Activated CD8-positive, alpha-beta memory T cell treated with anti-CD3 and anti-CD28 coated beads, Interleukin-2, amount 50 U/mL, for 1 hour (primary cell): Measurements from ENCODE around the gene CCDC188.

Source experiments
- DNase-seq: peaks from one replicate; pipeline ENCODE4 v3.0.0-alpha.2; 2020; ENCODE audit errors: extremely low read depth

The CCDC188 gene

DNA sequence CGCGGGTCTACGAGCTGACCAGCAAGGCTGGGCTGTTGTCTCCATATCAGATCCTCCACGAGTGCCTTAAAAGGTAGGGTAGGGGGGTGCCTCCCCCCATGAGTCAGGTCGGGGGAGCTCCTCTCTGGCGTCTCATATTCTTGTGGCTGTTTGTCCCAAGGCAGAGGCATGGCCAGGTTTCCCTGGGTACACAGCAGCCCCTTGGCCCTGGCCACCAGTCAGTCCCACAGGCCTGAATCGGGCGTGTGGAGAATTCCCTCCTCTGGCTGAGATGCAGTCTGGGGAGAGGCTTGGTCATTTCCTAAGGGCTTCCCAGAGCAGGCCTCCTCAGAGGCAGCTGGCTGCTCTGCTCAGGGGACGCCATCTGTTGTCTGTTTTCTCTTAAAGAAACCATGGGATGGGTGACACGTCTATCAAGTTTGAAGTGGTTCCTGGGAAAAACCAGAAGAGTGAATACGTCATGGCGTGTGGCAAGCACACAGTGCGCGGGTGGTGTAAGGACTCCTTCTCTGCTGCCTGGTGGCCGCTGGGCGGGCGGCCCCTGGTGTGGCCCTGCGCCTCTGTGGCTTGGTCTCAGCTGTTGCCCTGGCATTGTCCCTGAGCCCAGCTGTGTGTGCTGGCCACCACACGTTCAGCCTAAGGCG is 44.5 kb downstream of the CCDC188 start:
- no peak for DNase-seq

DNA sequence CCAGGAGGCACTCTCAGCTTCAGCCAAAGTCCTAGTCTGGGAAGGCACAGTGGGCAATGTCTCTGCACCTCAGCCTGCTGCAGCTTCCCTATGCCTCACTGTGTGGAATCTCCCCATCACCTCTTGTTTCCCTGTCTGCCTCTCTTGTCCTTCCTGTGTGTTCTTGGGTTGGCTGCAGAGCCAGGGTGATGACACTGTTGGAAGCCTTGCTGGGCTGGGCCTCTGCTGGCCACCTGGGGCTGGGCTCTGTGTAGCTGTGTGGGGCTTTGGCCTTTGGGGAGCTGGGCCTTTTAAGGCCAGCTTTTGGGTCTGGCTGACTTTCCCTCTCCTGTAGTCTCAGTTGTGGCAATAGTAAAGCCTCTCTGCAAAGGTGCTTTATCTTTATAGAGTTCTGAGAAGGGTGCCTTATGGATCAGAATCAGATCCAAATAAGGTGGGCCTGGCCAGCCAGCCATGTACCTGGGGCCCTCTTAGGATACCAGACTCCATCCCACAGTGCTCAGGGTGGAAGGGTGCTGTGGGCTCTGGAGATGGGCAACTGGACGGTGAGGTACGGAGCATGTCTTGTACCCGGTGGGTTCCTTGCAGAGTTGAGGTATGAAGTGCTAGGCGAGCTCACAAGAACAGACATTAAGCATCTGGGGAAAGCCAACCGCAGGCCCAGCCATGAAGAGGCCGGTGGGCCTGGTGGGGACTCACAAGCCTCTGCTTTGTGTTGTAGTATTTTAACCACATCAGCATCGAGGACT is 45.2 kb downstream of the CCDC188 start:
- no peak for DNase-seq

- no peak for DNase-seq
These were observed 48.6 kb downstream of the CCDC188 start for GRCh38 chr22:20102203-20102780.

DNA sequence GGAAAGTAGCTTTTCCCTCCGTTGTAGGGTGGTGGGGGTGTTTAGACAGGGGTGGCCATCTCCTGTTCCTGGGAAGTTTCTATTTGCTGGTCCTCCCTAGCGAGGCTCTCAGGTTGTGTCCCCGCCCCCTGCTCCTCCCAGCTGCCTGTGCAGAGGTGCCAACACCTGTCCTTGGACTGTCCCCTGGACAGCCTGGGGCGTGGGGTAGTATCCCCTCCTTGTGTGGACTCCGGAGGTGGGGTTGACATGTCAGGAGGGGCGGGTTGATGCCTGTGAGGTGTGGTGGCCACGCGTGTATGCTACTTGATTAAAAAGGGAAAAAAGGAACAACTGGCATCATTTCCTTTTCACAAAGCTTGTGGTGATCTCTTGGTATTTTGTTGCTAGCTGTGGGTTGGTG is 49.2 kb downstream of the CCDC188 start:
- DNase-seq: no peak

DNA sequence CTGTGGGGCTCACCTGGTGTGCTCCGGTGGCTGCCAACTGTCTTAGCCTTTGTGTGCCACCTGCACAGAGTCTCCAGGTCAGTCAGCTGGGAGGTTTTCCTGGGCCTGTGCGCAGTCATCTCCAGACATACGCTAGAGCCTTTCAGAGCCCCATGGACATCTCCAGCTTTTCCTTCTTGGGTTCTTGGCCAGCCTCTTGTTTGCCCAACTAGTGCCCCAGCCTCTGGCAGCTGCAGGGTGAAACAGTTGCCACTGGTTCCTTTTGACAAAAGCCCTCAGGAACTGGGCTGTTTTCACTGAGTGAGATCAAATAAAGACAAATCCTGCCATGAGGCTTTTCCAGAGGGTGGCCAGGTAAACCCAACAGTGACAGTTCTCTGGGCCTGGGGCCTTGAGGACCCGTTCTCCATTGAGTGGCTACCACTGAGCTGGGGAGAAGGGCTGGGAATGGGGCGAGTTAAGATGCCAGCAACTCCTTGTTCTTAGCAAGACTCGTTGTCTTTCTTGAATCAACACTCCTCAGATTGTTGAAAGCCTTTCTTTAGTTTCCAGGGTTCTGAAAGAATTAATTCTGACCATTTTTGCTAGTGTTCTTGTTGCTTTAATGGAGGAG is 51.6 kb downstream of the CCDC188 start:
- DNase-seq: no peak
